Gastrocnemius medialis (tissue), 4 donors: ENCODE data around the gene PDE9A. TPM values are rescaled to one million over a fixed set of nuclear protein-coding genes. Genes with fewer than 3 reads are reported as not detected.

ENCODE experiments used
- ATAC-seq, 2 donors: fragments of 150-250 bp; one replicate each; pipeline ENCODE4 v1.9.1; 2016
- DNase-seq, 2 donors: peaks; one replicate each; pipeline ENCODE4 v3.0.0-alpha.2; 2019
- H3K27ac ChIP-seq, 4 donors: fragments of 200-600 bp; sonication (generic); 1 replicate in 1 of 4; 2 replicates in 3 of 4; pipeline ENCODE4 v1.5.1; 2016 to 2018; ENCODE audit warnings: mild to moderate bottlenecking in 2 of 4, moderate library complexity in 1 of 4
- H3K27me3 ChIP-seq, 3 donors: fragments of 200-600 bp; sonication (generic) in 2 of 3; 1 replicate in 1 of 3; 2 replicates in 2 of 3; pipeline versions ENCODE4 v1.5.1 to v1.6.0; 2016 to 2019; ENCODE audit warnings: mild to moderate bottlenecking in 1 of 3, moderate library complexity in 1 of 3
- H3K36me3 ChIP-seq, 2 donors: fragments of 200-600 bp; sonication (generic) in 1 of 2; one replicate each; pipeline ENCODE4 v1.5.1; 2017 to 2018
- H3K4me1 ChIP-seq, 2 donors: fragments of 200-600 bp; sonication (generic) in 1 of 2; one replicate each; pipeline ENCODE4 v1.5.1; 2016 to 2017; ENCODE audit warnings: mild to moderate bottlenecking in 2 of 2
- H3K4me3 ChIP-seq, 4 donors: fragments of 200-600 bp; sonication (generic) in 3 of 4; 1 replicate in 1 of 4; 2 replicates in 3 of 4; pipeline ENCODE4 v1.5.1; 2016 to 2019; ENCODE audit warnings: mild to moderate bottlenecking in 2 of 4
- H3K9me3 ChIP-seq, 3 donors: fragments of 200-600 bp; sonication (generic) in 2 of 3; 1 replicate in 1 of 3; 2 replicates in 2 of 3; pipeline ENCODE4 v1.5.1; 2016 to 2019
- POLR2A ChIP-seq, 2 donors: fragments of 450-650 bp; IDR thresholded peaks; one replicate each; pipeline ENCODE4 v1.6.1; 2017; ENCODE audit warnings: antibody characterized with exemption in 2 of 2, mild to moderate bottlenecking in 2 of 2, moderate library complexity in 2 of 2
- in situ Hi-C, 4 donors: fragments of 200-750 bp; cut with MboI; loops; one replicate each; pipeline versions ENCODE4 v1.15.0 to v1.8.0; 2017; ENCODE audit warnings: low sequenced_read_pairs in 4 of 4
- intact Hi-C: fragments of 100-400 bp; cut with DNase I; formaldehyde crosslinking; loops from one replicate; pipeline ENCODE4 v1.15.1; 2023; ENCODE audit warnings: low total_unique reads
- total RNA-seq, 4 donors: library from RNA; depleted of rRNA; stranded (reverse); fragments of >200 nt; gene quantifications; one replicate each; pipeline versions ENCODE4 v1.1.0 to v1.2.3, GENCODE V29; 2016
- TF ChIP-seq, protein P1 (sequence below), 5 experiments: fragments of 450-650 bp in 3 of 5; fragments of 200-600 bp in 2 of 5; sonication (generic) in 2 of 5; IDR thresholded peaks in 4 of 5; conservative IDR thresholded peaks in 1 of 5; 1 replicate in 4 of 5; 2 replicates in 1 of 5; pipeline ENCODE4 v1.5.1; 2016 to 2019; ENCODE audit warnings: antibody characterized with exemption in 5 of 5, mild to moderate bottlenecking in 3 of 5, moderate library complexity in 3 of 5

PDE9A gene
- total RNA-seq, 4 donors from 2014 or later = 1.4 to 4.5 (median 1.8) TPM

DNA sequence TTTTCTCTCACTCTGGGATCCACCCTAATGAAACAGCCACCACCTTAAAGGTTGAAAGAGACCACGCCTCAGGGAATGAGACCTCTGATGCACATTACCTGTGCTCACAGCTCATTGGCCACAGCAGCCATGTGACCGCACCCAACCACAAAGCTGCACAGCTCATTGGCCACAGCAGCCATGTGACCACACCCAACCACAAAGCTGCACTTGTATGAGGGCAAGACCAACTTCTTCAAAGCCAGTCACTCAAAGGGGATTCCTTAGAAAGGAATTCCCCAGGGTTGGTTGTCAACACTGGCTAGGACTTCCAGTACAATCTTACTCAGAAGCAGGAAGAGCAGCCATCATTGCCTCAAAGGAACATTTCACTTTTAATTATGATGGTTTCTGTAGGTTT is 43.6 kb upstream of the PDE9A start:
- DNase-seq (no peak), ATAC-seq (no peak)
- Histone ChIP-seq H3K4me1 (no peaks in the 10 kb centered on the region), H3K27ac (no peak overlapping the region), H3K4me3 (no peak overlapping the region), H3K9me3 (no peaks in the 10 kb centered on the region), H3K27me3 (no peaks in the 10 kb centered on the region), H3K36me3 (no peaks in the 10 kb centered on the region)
- intact Hi-C loops = no loop called here
- in situ Hi-C loops = loop anchor here in 1 of 4 donors (25.0 kb wide), 1 partner anchor 202 kb away; no protein-coding TSS in a partner anchor
- TF ChIP-seq, protein P1, sequence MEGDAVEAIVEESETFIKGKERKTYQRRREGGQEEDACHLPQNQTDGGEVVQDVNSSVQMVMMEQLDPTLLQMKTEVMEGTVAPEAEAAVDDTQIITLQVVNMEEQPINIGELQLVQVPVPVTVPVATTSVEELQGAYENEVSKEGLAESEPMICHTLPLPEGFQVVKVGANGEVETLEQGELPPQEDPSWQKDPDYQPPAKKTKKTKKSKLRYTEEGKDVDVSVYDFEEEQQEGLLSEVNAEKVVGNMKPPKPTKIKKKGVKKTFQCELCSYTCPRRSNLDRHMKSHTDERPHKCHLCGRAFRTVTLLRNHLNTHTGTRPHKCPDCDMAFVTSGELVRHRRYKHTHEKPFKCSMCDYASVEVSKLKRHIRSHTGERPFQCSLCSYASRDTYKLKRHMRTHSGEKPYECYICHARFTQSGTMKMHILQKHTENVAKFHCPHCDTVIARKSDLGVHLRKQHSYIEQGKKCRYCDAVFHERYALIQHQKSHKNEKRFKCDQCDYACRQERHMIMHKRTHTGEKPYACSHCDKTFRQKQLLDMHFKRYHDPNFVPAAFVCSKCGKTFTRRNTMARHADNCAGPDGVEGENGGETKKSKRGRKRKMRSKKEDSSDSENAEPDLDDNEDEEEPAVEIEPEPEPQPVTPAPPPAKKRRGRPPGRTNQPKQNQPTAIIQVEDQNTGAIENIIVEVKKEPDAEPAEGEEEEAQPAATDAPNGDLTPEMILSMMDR (IDR thresholded peaks at IDR 0.05 in 4 of 5, conservative IDR thresholded peaks at IDR 0.05 in 1 of 5) = no peak
- TF ChIP-seq POLR2A (IDR thresholded peaks at IDR 0.05) = no peak

DNA sequence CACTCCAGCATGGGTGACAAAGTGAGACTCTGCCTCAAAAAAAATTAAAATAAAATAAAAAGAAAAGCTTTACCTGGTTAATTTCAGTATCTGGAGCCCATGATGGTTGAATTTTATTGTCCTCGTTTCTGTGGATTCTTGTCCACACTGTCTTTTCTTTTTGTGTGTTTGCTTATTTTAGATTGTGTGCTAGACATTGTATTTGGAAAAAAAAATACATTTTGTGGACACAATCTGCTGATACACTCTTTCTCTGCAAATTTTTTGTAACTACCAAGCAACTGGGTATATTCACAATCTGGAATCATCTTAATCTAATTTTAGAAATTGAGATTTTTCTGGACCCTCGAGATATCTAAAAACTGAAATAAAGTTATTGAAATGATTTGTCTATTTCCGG is 41.6 kb upstream of the PDE9A start:
- no peaks in the 10 kb centered on the region for H3K36me3 ChIP-seq

DNA sequence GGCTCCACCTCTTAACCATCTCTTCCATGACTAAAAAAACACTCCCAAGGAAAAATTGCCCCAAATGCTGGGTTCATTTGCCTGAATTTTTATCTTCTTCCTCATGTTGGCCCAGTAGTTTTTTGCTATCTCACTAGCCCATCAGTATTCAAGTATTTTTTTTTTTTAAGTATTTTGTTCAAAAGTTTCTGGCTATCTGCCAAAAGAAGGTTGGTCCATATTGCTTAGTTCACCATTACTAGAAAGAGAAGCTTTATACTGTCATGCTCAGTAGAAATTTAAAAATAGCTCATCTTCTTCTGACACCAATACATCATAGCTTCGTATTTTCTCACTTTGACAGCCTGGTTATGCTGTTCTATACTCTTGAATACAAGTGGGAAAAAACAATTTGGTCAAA is 41.0 kb upstream of the PDE9A start:
- H3K27me3 ChIP-seq = peaks cover 6 to 13% (median 9%) of the 10 kb centered on the region in 3 donors
- no peak overlapping the region for H3K27ac ChIP-seq
- ATAC-seq (no peak), DNase-seq (no peak)
- no peak for TF ChIP-seq POLR2A (IDR thresholded peaks at IDR 0.05)
- TF ChIP-seq, protein P1 (IDR thresholded peaks at IDR 0.05 in 4 of 5, conservative IDR thresholded peaks at IDR 0.05 in 1 of 5) = no peak
- no peak overlapping the region for H3K4me3 ChIP-seq
- H3K36me3 ChIP-seq = no peaks in the 10 kb centered on the region
- intact Hi-C loops (no loop called here), in situ Hi-C loops (loop anchor here in 1 of 4 donors (25.0 kb wide), 1 partner anchor 200 kb away; no protein-coding TSS in a partner anchor)
- H3K4me1 ChIP-seq = no peaks in the 10 kb centered on the region
- no peaks in the 10 kb centered on the region for H3K9me3 ChIP-seq

More for the DNA sequence above, 41.6 kb upstream of the PDE9A start:
- in situ Hi-C loops (loop anchor here in 1 of 4 donors (25.0 kb wide), 1 partner anchor 200 kb away; no protein-coding TSS in a partner anchor), intact Hi-C loops (no loop called here)
- Histone ChIP-seq H3K4me3 (no peak overlapping the region), H3K4me1 (no peaks in the 10 kb centered on the region), H3K27ac (no peak overlapping the region), H3K9me3 (no peaks in the 10 kb centered on the region), H3K27me3 (peaks cover 6 to 7% (median 7%) of the 10 kb centered on the region in 3 donors)
- DNase-seq = no peak
- TF ChIP-seq, protein P1 (IDR thresholded peaks at IDR 0.05 in 4 of 5, conservative IDR thresholded peaks at IDR 0.05 in 1 of 5) = no peak
- TF ChIP-seq POLR2A (IDR thresholded peaks at IDR 0.05) = no peak
- no peak for ATAC-seq

DNA sequence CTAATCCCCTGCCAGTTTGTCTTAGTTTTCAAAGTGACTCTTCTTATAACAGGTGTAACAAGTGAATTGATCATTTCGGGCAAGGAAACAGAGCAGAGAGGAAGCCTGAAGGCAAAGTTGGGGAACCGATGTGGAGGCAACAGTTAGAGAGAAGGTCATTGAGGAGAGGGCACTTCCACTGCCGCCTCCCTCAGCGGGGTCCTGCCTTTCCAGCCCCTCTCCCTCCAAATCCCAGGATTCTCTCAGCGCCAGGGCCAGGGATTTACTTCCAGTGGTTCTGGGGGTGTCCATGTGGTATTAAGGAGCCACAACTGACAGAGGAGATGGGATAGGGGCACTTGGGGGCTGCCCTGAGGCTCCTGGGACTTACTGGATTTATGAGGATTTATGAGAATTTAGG is 39.7 kb upstream of the PDE9A start:
- peaks cover 13 to 22% (median 21%) of the 10 kb centered on the region in 3 donors for H3K27me3 ChIP-seq
- TF ChIP-seq, protein P1 (IDR thresholded peaks at IDR 0.05 in 4 of 5, conservative IDR thresholded peaks at IDR 0.05 in 1 of 5) = no peak
- intact Hi-C loops = no loop called here
- no peak overlapping the region for H3K4me3 ChIP-seq
- H3K4me1 ChIP-seq = no peaks in the 10 kb centered on the region
- no peaks in the 10 kb centered on the region for H3K36me3 ChIP-seq
- ATAC-seq = no peak
- DNase-seq = no peak
- no peaks in the 10 kb centered on the region for H3K9me3 ChIP-seq
- H3K27ac ChIP-seq = no peak overlapping the region
- in situ Hi-C loops = loop anchor here in 1 of 4 donors (25.0 kb wide), 1 partner anchor 199 kb away; no protein-coding TSS in a partner anchor

DNA sequence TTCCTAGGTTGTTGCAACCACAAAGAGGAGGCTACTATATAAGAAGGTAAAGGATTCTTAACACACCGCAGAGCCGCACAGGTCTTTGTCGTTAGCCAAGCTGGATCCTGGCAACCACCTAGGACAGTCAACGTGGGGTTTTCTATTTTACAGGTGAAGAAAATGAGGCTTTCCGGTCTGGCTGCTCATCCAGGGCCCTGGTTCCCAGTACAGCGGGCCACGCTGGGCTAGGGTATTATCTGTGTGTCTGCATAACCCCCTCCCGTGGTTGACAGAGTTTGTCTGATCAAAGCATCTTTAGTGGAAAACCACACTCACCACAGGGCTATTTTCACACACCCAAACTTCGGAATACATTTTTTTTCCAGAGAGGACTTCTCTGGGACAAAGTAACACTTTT is 39.0 kb upstream of the PDE9A start:
- DNase-seq (no peak), ATAC-seq (no peak)
- Histone ChIP-seq H3K27ac (no peak overlapping the region), H3K9me3 (no peaks in the 10 kb centered on the region), H3K36me3 (no peaks in the 10 kb centered on the region), H3K27me3 (peaks cover 20 to 27% (median 26%) of the 10 kb centered on the region in 3 donors), H3K4me3 (no peak overlapping the region), H3K4me1 (no peaks in the 10 kb centered on the region)
- intact Hi-C loops (no loop called here), in situ Hi-C loops (loop anchor here in 1 of 4 donors (25.0 kb wide), 1 partner anchor 198 kb away; no protein-coding TSS in a partner anchor)
- TF ChIP-seq POLR2A (IDR thresholded peaks at IDR 0.05) = no peak
- TF ChIP-seq, protein P1 (IDR thresholded peaks at IDR 0.05 in 4 of 5, conservative IDR thresholded peaks at IDR 0.05 in 1 of 5) = no peak
